ENCODE measurements around the gene EVI2B.
"Not testable (repeated sequence)": the region's sequence is repeated elsewhere in the genome, so short reads cannot be mapped to it uniquely, and the experiment has no call there.

The EVI2B gene

DNA sequence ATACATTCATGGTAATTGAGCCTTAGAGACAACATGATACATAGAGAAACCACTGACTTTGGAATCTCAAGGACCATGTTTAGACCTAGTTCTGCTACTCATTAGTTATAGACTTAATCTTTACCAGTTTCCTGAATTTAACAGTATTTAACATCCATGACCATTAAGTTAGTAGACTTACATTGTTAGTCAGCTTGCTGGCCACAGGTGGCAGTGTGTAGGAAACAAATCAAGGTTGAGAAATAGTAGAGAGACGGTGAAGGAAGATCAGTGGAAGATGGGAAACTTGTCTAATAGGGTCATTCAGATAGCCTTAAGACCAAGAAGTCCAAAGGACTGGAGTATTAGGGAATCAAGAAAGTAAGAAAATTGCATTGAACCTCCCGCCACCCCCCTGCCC, 47.8 kb downstream of the EVI2B start:
- DNase-seq = no peak

- not testable (repeated sequence) for DNase-seq
These were observed 50.9 kb downstream of the EVI2B start for GRCh38 chr17:31262923-31263322.

DNA sequence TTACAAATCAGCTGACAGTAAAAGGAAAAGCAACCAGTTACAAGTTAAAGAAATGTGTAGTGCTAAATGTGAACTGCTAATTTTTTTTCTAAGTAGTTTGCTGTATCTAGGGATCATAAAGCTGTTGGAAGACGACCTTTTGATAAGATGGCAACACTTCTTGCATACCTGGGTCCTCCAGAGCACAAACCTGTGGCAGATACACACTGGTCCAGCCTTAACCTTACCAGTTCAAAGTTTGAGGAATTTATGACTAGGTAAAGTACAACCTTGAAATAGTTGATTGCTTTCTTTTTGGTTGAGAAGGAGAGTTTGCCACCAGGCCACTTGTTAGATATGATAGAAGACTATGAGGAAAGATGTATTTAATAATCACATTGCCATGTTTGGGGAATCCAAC, 52.3 kb downstream of the EVI2B start:
- DNase-seq = no peak

GRCh38 chr17:31260151-31260550, 53.7 kb downstream of the EVI2B start:
- no peak for DNase-seq

DNA sequence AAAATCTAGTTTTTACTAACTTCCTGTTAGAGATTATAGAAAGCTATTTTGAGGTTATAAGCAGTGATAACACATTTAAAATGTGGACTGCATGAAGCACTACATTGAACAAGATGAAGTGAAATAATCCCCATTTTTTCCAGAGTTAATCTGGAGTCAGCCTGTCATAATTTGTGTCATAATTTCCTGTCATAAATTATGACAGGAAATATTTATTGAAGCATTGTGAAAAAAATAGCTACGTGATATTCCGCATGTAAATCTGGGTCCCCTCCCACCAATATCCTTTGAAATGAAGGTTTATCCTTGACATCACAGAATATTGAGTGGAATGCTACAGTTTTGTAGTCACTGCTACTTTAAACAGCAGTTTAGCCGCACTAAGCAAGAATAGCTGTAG, 56.9 kb downstream of the EVI2B start:
- no peak for DNase-seq

GRCh38 chr17:31254654-31255053, 59.2 kb downstream of the EVI2B start:
- no peak for DNase-seq
